Hindlimb muscle (tissue), 1 donor: Measurements from ENCODE around the gene MEIS2. TPM values are rescaled to one million over a fixed set of nuclear protein-coding genes. Genes with fewer than 3 reads are reported as not detected.

Experiments
- DNase-seq: peaks from one replicate; pipeline ENCODE4 v3.0.0-alpha.2; 2013
- polyA plus RNA-seq: library from polyadenylated mRNA; unstranded; fragments of 120-200 nt; gene quantifications from one replicate; pipeline ENCODE4 v1.2.1, GENCODE V29; 2013; ENCODE audit not compliant: insufficient read length

The MEIS2 gene
- polyA plus RNA-seq = 7.7 TPM

DNA sequence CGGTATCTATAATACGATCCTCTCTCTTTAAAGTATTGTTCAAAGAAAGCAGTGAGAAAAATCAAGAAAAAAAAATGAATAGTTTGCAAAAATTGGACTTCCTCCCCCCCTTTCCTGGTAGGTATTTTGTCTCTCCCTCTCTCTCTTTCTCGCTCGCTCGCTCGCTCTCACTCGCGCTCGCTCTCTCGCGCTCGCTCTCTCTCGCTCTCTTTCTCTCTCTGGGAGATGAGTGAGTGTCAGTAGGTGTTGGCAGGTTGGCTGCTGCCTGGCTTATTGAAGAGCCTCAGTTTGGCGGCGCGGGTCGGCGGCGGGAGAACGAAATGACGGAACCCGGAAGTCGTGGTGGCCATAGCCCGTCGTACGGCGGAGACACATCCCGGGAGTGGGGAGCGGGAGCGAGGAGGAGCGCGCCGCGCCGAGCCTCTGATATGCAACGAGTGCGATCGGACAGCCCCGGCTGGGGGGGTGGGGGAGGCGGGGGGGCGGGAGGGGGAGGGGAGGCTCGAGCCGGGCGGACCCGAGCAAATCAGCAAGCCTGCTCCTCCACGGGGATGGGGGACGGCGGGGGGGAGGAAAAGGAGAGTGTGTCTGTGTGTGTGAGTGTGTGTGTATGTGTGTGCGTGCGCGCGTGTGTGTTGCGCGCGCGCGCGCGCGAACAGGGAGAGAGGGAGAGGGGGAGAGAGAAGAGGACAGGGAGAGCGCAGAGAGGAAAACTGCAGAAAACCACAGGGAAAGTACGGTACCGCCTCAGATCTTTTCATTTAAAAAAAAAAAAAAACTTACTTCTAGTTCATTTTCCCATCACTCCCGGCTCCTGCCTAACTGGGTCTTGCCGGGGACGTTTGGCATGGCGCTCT is at the start of gene MEIS2:
TSS of gene MEIS2 (minus strand) at position 441 of the 857 bp plus-strand sequence. CDS start 1,083 bp downstream, outside the sequence.
- peak; percentile 95 for DNase-seq

DNA sequence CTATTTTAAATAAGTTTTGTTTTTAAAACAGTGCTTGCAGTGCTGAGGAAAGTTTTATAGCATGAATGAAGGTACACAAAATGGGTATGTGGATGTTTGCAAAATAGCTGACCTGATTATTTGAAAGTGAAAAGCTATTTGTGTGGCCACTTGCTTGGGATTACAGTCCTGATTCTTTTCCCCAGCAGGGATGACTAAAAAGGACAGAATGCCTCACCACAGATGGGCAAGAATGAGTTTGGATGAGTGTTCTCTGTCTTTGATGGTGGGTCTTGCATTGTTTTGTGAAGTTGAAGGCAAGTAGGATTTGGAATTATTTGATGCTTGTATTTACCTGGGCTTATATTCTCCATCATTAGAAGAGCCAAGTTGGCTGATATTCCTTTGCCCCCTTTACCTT is 48.8 kb upstream of the MEIS2 start:
- no peak for DNase-seq

DNA sequence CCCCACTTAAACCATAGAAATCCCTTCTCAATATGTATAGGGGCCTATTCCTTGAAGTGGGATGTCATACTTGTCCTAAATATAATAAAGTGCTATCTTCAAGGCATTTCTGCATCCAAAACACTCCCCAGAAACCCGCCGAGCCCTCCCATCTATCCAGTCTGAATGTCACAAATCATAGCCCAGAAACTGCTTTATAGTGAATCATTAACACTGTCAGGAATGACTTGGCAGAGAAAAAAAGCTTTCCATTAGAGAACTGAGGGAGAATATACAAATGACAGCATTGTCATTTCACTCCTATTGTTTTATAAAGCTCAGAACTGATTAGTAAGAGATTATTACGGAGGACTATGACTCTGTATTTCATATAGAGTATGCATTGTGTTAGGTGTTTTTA is 48.4 kb upstream of the MEIS2 start:
- no peak for DNase-seq

DNA sequence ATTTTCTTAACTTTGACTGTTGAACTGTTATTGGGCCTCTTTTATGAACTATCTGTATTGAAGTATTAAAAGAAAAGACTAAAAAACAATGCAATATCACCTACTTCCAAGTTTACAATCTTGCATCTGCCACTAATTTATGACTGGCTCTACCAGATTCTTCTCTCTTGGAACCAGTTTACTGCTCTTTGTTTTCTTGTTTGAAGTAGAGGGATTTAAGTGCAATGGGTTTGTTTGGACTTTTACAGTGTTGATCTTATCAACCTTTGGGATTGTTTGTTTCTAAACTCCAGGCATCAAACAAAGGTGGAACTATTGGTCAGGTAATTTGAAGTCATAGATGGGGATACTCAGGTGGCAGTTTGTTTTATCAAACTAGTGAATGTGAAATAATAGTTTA is 43.0 kb upstream of the MEIS2 start:
- no peak for DNase-seq

DNA sequence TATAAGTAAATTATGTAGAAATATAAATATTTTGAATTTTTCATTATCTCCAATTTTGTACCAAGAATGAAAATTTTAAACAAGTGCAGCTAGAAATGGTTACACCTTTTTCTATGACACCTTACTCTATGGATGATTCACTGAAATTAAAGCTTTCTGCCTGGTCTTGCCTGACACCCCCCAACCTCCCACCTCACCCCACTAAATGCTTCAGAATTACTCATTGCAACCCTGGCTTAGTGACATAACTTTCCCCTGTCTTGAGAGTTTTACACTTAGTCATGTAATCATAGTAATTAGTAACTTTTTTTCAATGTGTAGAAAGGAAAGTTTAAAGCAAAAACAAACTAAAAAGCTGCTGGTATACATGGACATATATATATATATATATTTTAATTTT is 42.0 kb upstream of the MEIS2 start:
- no peak for DNase-seq

DNA sequence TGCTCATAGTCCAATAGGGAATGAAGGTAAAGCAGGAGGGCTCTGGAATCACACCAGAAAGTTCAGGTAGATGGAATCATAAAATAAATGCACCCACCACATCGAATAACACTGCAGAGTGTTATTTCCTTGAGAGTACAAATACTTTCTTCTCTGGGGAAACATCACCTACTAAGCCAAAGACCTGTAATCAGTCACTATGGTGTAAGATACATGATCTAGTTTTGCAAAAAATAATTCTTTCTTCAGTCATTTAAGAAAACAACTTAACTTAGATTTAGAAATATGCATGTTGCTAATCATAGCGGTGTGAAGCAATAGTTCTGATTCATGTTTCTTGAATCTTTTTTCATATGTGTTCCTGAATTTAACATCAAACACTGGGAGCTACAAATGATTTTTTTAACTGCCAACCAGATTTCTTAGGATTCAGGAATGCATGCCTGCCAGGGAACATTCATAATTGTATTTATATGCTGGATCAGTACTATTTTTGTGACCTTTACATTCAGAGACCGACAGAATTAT is 40.2 kb upstream of the MEIS2 start:
- DNase-seq = no peak

DNA sequence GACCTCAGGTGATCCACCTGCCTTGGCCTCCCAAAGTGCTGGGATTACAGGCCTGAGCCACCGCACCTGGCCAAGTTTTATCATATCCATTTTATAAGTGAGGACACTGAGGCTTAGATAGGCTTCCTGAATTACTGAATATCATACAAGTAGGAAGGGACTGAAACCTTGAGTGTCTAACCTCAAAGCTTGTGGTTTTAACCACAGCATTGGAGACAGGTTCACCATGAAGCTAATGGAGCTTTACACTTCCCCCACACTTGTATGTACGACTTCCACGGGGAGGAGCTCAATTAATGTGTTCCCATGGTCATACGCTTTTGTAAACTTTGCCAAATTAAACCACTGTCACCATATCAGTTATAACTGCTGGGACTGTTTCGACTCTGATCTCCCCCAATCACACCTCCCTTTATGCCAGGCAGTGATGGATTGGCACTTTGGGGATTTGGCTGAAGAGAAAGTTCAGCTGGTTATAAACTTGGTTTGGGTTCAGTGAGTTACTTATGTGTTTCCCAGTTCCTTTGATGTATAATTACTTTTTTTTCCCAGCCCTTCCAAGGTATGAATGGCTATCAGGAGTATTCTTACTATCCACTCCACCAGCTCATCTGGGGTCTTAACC is 38.4 kb upstream of the MEIS2 start:
- no peak for DNase-seq

DNA sequence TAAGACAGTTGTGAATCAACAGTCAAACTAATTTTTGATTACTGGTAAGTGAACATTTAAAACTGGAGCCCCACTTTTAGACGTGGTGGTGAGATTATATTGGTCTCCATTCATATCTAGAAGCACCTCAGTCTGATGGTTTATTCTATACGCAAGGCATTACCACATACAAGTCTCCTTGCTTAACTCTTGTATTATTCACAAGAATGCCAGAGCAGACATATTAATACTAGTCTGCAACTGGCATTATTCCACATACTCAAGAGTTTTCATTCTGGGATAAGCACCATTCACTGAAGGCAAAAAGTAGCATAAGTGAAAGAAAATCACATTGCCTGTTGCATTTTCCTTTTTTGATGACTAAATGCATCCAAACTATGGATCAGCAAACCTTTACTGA is 36.9 kb upstream of the MEIS2 start:
- no peak for DNase-seq

DNA sequence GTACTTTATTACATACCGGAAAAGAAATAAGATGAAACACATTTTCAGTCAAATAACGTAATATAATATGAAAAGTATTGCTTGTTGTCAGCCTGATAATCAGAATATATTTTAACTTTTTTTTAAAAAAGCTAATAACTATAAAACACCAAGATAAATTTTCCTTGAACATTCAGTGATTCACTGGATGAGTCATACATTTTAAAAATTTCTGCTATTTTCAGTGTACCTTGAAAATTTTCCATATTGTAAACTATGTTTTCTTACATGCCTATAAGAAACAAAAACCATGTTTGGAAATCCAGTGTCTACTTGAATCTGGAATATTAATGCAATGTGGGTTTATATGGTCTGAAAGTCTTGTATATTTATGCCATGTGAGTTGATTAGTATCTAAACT is 36.3 kb upstream of the MEIS2 start:
- no peak for DNase-seq

DNA sequence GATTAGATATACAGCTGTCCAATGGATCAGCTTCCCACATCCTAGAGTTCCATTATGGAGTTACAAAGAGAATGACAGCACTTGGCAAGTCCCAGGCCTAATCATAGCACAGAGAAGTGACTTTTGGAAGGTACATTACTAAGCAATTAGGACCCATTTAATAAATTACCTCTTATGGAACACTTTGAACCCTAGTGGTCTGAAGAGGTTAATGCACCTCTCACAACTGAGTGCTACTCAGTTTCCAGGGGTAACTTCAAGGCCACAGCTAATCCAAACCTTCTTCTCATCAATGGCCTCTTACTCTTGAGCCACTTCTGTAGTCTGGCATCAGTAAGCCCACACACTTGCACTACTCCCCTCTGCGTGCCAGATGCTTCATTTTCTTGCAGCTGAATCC is 34.9 kb upstream of the MEIS2 start:
- DNase-seq = no peak

DNA sequence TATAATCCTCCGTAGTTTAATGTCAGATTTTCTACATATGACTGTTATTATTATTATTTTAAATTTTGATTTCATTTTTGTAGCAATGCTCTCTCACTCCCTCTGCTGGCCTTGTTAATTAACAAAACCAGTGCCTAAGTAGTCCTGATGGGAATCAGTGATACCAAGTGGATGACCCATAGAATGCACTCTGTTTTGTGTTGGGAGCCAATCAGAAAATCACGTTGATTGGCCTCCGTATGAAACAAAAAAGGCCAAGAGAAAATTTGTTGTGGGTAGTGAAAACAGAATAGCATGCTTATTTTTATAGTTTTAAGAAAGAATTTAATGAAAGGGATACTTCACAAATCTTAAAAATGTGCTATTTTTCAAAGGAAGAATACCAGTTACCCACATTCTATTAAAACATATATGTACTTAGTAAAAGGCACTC is 34.4 kb upstream of the MEIS2 start:
- no peak for DNase-seq

DNA sequence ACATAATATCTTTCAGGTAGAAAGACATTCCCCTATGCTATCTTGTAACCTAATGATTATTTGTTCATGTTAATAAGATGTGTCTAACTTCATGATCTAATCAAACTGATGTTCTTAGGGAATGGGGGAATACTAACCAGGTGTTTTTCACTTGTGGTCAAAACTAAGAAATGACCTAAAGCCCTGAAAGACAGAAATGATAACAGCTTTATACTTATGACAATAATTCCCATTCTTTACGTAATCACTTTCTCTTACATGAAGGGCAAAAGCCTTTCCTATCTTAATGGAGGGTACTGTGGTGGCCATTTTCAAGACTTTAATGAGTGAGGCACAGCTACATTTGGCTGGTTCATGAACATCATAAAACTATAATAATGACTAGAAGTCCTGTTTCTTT is 33.9 kb upstream of the MEIS2 start:
- DNase-seq = no peak

DNA sequence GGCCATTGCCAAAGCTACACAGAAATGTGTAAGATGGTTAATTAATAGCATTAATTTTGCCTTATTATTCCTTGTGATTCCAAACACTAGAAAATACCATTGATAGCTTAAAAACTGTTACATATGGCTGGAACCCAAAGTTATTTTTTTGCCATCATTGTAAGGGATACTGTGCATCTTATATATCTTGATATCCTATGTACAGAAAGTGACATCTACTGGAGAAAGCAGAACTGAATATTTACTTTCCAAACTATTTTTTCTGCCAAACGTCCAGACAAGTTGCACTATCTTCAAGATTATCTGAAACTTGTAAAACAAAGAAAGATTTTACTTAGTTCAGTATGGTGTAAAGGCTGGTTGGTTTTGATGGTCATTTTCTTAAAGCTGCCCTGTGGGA is 33.3 kb upstream of the MEIS2 start:
- DNase-seq = no peak

DNA sequence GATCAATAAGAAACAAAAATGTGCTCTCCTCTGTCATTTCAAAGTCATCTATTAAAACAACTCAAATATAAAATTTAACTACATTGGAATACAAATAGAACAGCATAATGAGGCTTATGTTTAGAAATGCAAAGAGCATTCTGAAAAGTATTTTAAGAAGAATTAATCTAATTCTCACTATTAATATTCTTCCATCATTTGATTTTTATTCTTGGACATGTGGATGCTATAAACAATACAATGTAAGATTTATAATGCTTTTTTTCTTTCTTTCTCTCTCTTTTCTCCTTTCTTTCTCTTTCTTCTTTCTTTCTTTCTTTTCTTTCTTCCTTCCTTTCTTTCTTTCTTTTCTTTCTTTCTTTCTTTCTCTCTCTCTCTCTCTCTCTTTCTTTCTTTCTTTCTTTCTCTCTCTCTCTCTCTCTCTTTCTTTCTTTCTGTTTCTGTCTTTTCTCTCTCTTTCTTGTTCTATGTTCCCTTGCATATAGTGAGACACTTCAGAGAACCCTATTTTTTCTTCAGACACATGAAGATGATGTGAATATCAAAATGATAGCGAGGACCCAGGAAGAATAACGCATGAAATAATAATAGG is 32.6 kb upstream of the MEIS2 start:
- DNase-seq = no peak

DNA sequence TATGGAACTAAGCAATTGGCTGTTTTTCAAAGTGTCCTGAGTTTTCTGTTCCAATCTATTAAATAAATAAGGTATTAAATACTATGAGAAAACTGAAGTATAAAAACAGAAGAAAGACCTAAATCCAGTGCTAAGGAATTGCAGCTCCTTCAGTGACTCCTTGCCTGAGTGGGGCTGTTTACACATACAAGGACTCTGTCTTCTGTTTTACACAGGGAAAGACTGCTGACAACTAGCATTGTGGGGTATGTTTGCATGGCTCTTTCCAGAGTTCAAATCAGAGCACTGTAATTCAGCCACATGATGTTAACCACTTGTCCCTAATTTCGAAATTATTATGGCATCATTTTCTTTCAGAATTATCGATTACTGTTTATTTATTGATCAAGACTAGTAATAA is 31.3 kb upstream of the MEIS2 start:
- no peak for DNase-seq

DNA sequence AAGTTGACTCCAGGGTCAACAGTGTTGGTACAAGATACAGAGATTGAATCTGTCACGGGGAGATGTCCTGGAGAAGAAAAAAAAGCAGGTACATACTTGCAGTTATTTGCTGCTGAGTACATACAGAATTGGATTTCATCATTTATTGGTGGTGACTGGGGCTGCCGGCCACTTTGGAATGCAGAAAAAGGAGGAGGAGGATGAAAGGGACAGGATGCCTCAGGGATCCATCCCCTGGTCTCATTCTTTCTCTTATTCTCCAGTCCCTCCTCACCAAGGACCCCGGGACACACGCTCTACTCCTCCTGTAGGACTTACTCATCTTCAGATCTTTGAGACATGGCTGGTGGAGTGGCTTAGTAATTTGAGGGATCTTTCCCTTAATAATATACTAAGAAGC is 30.0 kb upstream of the MEIS2 start:
- DNase-seq = no peak

DNA sequence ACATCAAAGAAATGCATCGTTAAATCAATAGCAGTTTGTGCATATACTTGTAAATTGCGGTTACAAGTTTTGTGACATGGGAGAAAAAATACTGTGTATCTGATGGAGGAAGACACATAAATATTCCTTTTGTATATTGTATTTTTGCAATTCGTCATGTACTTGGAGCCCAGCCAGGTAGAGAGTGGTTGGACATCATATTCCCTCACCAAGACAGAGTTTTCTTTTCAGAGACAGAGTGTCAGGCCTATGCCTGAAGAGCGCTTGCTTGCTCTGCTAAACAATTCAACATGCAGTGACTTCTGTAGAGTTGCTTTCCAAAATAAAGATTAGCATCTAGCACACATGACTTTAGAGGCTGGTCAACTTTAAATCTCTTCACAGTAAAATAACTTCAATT is 24.8 kb upstream of the MEIS2 start:
- DNase-seq = no peak

DNA sequence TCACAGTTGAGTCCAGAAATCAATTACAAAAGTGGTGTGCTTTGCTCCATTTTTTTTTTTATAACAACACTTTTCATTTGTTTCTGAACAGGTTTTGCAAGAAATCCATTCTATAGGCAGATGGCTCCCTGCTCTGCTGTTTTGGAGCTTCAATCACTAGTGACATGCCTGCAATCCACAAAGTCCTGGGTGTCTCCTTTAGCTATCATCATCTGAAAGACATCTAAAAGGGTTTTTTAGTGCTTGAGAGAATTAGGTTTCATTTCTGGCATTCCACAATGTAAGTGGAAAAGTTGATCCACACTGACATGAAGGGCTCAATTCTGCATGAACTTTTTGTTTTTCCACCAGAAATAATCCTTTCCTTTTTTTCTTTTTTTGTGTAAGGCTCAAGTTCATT is 24.0 kb upstream of the MEIS2 start:
- DNase-seq = no peak

DNA sequence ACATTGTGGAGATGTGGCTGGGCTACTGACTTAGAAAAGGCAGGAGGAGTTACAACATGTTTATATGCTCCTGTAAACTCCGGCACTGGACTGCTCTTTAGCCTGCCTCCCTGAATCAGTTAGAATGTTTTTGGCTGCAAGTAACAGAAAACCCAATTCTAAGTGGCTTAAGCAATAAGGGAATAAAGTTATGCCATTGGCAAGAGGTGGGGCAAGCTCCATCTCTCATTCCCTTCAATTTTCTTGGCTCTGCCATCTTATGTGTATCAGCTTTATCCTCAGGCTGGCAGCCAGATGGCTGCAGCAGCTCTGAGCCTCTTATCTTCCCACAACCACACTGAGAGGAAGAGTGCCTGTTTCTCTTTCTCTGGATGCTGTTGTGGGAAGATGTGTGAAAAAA is 22.4 kb upstream of the MEIS2 start:
- DNase-seq = no peak

DNA sequence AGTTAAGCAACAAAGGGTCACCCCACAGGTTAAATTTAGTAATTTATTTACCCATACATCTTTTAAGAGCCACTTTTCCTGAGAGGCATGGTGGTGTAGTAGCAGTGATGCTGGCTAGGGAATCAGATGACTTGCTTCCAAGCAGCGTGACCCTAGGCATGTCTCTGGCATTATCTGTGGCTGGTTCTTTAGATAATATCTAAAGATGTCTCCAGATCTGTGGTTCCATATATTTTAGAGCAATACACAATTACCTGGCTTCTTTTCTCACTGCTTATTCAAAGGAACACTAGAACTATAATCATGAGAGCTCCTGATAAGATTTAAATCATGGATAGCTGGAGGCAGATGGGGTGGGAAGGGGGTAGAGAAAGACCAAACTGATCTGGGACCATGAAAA is 21.1 kb upstream of the MEIS2 start:
- DNase-seq = no peak

DNA sequence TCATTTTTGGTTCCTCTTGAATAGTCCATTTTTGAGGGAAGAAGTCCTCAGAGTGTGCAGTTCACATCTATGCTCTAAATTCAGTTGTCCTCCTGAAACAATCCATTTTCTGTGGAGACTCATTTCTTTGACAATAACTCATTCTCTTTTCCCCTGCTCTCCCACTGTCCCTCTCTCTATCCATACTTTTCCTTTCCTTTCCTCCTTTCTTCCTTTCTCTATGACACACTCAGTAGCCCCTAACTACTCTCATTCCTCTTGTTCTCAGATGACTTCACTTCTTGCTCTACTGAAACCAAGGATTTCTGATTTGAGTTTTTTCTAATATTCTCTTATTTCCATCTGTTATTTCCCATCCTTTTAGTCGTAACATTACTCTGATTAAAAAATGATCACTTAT is 16.7 kb upstream of the MEIS2 start:
- DNase-seq = no peak

DNA sequence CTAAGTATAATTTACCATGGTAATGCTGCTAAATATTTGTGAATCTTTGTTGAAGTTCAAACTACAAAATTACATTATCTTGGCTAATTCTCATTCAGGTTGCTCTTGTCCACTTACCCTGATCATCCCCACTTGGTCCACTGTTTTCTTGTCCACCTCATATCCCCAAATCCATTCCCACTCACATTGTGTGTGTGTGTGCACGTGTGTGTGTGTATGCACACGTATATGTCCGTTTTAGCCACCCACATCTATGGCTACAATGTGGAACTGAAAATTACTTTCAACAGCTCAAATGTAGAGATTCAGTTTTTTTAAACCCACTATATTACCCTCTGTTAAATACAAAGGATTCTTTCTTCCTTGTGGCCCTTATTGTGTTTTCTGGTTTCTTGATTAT is 15.2 kb upstream of the MEIS2 start:
- no peak for DNase-seq

DNA sequence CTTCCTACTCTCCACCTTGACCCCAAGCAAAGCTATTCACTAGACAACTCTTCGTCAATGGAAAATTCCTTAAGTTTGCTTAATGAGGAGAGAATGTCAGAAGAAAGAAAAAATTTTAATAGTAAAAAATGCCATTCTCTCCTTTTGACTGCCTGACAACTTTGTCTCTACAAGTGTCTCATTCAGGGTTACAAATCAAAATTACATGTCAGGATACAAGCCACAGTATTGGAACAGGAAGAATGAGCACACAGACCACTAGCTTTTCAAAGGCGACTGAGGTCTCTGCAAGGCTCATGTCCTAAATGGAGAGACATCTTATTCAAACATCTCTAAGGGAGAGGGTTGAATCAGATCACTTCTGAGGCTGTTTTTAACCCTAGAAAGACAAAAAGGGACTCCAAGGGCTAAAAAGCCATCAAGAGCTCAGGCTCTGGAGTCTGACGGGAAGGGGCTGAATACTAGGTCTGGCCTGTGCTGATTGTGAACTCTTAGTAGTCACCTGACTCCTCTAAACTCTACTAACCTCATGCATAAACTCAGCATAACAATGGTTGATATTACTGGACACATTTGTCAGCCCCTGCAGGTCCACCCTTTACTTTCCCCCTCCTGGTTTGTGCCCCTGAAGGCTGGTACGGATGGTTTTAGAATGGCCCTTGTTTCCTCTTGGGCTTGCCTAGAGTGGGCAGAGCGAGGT is 12.8 kb upstream of the MEIS2 start:
- no peak for DNase-seq
